Right cardiac atrium (tissue), 5 donors: ENCODE measurements around the gene FBXO31. TPM values are rescaled to one million over a fixed set of nuclear protein-coding genes. Genes with fewer than 3 reads are reported as not detected.
A peak's percentile ranks its signal among the peaks of the same experiment; 100 is the strongest.

Experiments
- ATAC-seq, 2 donors: fragments of 200-7000 bp; cut with Tn5 transposase; one replicate each; pipeline versions ENCODE4 v1.8.0 to v1.9.1; 2020; ENCODE audit warnings: moderate library complexity in 2 of 2, mild to moderate bottlenecking in 1 of 2
- DNase-seq, 3 donors: peaks; one replicate each; pipeline ENCODE4 v3.0.0-alpha.2; 2020
- H3K27ac ChIP-seq: one replicate; pipeline ENCODE4 v1.5.1; 2013; ENCODE audit warnings: mild to moderate bottlenecking, low read length, control low read depth, moderate library complexity
- H3K27me3 ChIP-seq: one replicate; pipeline ENCODE4 v1.6.1; 2013; ENCODE audit not compliant: control insufficient read depth, insufficient read depth
- H3K4me1 ChIP-seq: one replicate; pipeline ENCODE4 v1.6.1; 2013; ENCODE audit warnings: low read length; ENCODE audit not compliant: control insufficient read depth, insufficient read depth
- H3K4me3 ChIP-seq: one replicate; pipeline ENCODE4 v1.5.1; 2013; ENCODE audit warnings: low read length, control low read depth
- H3K9me3 ChIP-seq: one replicate; pipeline ENCODE4 v1.6.1; 2013; ENCODE audit warnings: low read length; ENCODE audit not compliant: control insufficient read depth
- WGBS: extraction: QIAGEN DNeasy Blood & Tissue Kit; methylation state at CpG from one replicate; pipeline ENCODE4 v1.1.7; 2013; 5-methylcytosine and 5-hydroxymethylcytosine counted together
- intact Hi-C, 4 donors: fragments of 100-400 bp; cut with DNase I; formaldehyde crosslinking; loops; one replicate each; pipeline versions ENCODE4 v1.11.0 to v1.14.0; 2022 to 2023
- polyA plus RNA-seq: library from polyadenylated mRNA; stranded (reverse); fragments of 200-250 nt; gene quantifications from one replicate; pipeline ENCODE4 v1.2.3, GENCODE V29; 2013
- total RNA-seq, 4 donors: library from RNA; stranded (reverse); fragmentation: NEBNext Ultra II Directional; extraction: Animal tissue kit (Norgen Biotek cat#: 25700); gene quantifications; one replicate each; pipeline ENCODE4 v1.2.1, GENCODE V29; 2021
- donor health status: healthy with polysubstance abuse.
- donor health status: DM: no; HTN: yes; CAD: no.
- donor health status: DM: no; HTN: no; CAD: no.
- donor health status: DM: no; HTN: yes; CAD: no; lungs with severe emphysema.
- donor health status: DM: yes; HTN: yes; CAD: no.

The FBXO31 gene
- total and polyA plus RNA-seq, 5 donors: 24.3 to 66.1 (median 49.5) TPM

- Histone ChIP-seq H3K4me1 (no peaks in the 10 kb centered on the region), H3K27ac (no peak overlapping the region), H3K27me3 (no peaks in the 10 kb centered on the region), H3K4me3 (no peak overlapping the region), H3K9me3 (no peaks in the 10 kb centered on the region)
- WGBS: 90% methylated on average over 21 of the region's 21 CpGs
- no peak for ATAC-seq
- DNase-seq: peak in 1 of 3 donors; percentile 29
- intact Hi-C loops: loop anchor here in 3 of 4 donors (5.0 to 10.0 kb wide), 2 partner anchors 51 to 58 kb away; partner anchors contain the start of gene FBXO31 (in 2 of the 3)
Observed at GRCh38 chr16:87323727-87324410, 59.7 kb downstream of the FBXO31 start.

DNA sequence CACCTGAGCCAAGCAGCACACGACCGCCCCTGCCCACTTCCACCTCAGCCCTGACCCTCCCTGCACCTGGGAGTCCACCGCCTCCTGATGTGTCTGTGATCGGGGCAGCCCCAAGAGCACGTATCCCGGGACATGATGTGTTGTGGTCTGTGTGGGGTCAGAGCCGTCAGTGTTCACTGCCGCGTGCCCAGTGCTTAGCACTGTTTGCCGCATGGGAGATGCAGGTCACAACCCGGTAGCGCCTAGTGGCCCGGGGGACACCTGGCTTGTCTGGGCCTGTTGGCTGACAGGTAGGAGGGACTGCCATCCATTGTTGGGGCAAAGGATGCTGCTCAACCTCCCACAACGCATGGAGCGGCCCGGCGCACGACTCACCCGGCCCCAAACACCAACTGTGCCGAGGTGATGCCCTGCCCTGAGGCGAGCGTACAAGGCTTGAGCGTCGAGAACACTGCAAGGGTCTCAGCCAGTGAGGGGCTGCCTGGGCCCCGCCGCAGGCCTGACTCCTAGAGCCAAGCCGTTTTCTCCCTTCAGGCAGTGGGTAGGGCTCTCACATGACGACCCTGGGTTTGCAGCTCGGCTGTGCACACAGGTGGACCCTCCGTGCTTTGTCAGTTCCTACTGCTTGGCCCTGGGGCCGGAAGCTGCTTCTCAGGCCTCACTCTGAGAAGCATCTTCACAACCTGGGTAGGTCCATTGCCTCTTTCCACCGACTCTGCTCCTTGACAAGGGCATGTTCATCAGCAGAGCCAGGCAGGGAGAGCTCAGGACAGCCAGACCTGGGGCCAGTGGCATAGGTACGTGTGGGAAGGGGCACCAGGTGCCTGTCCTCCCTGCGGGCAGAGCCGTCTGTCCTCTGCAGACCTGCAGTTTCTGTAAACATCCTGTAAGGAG, 60.5 kb downstream of the FBXO31 start:
- Histone ChIP-seq H3K27ac (no peak overlapping the region), H3K4me1 (peaks cover 4% of the 10 kb centered on the region), H3K4me3 (no peak overlapping the region), H3K27me3 (no peaks in the 10 kb centered on the region), H3K9me3 (no peaks in the 10 kb centered on the region)
- intact Hi-C loops: loop anchor here in 3 of 4 donors (5.0 to 10.0 kb wide), 2 partner anchors 52 to 59 kb away; partner anchors contain the start of gene FBXO31 (in 2 of the 3)
- 89% methylated on average over 35 of the region's 35 CpGs for WGBS
- DNase-seq: peak in 1 of 3 donors; percentile 32
- no peak for ATAC-seq

GRCh38 chr16:87322360-87322759, 61.2 kb downstream of the FBXO31 start:
- Histone ChIP-seq H3K4me3 (no peak overlapping the region), H3K27me3 (no peaks in the 10 kb centered on the region), H3K27ac (no peak overlapping the region), H3K9me3 (no peaks in the 10 kb centered on the region), H3K4me1 (peaks cover 4% of the 10 kb centered on the region)
- no peak for ATAC-seq
- peak in 2 of 3 donors; percentile 17 to 37 for DNase-seq
- intact Hi-C loops: loop anchor here in 3 of 4 donors (5.0 to 10.0 kb wide), 2 partner anchors 52 to 60 kb away; partner anchors contain the start of gene FBXO31 (in 2 of the 3)
- 88% methylated on average over 9 of the region's 9 CpGs for WGBS

- intact Hi-C loops: loop anchor here in 3 of 4 donors (5.0 to 10.0 kb wide), 2 partner anchors 53 to 61 kb away; partner anchors contain the start of gene FBXO31 (in 2 of the 3)
- WGBS: 82% methylated on average over 20 of the region's 20 CpGs
Observed at GRCh38 chr16:87321336-87322107, 62.1 kb downstream of the FBXO31 start.

GRCh38 chr16:87320510-87321227, 62.9 kb downstream of the FBXO31 start:
- DNase-seq: no peak

More at GRCh38 chr16:87321336-87322107, 62.1 kb downstream of the FBXO31 start:
- peak in 1 of 3 donors; percentile 30 for DNase-seq
- ATAC-seq: no peak
- Histone ChIP-seq H3K27ac (no peak overlapping the region), H3K9me3 (no peaks in the 10 kb centered on the region), H3K4me1 (peaks cover 4% of the 10 kb centered on the region), H3K27me3 (no peaks in the 10 kb centered on the region), H3K4me3 (no peak overlapping the region)

GRCh38 chr16:87319997-87320491, 63.5 kb downstream of the FBXO31 start:
- intact Hi-C loops: loop anchor here in 3 of 4 donors (5.0 to 10.0 kb wide), 2 partner anchors 55 to 62 kb away; partner anchors contain the start of gene FBXO31 (in 2 of the 3)
- Histone ChIP-seq H3K4me3 (no peak overlapping the region), H3K4me1 (peaks cover 4% of the 10 kb centered on the region), H3K9me3 (no peaks in the 10 kb centered on the region), H3K27ac (no peak overlapping the region), H3K27me3 (no peaks in the 10 kb centered on the region)
- no peak for ATAC-seq
- DNase-seq: peak in 1 of 3 donors; percentile 20
- 81% methylated on average over 7 of the region's 7 CpGs for WGBS

More at GRCh38 chr16:87320510-87321227, 62.9 kb downstream of the FBXO31 start:
- intact Hi-C loops: loop anchor here in 3 of 4 donors (5.0 to 10.0 kb wide), 2 partner anchors 54 to 62 kb away; partner anchors contain the start of gene FBXO31 (in 2 of the 3)
- Histone ChIP-seq H3K9me3 (no peaks in the 10 kb centered on the region), H3K27ac (no peak overlapping the region), H3K4me3 (no peak overlapping the region), H3K27me3 (no peaks in the 10 kb centered on the region), H3K4me1 (peaks cover 4% of the 10 kb centered on the region)
- ATAC-seq: no peak
- 89% methylated on average over 12 of the region's 12 CpGs for WGBS

DNA sequence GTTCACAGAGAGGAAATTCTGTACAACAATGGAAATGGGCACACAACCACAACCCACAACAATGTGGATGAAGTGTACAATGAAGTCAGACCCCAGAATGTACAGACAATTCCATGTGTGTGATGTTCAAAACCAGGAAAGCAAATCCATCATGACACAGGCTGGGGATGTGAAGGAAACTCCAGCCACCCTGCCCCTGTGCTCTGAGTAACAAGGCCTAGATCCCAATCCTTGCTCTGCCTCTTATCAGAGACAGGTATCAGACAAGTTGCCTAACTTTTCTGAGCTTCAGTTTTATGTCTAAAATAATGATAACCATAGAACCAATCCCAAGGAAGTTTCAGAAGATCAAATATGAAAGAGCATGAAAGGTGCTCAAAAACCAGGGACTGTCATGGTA, 64.6 kb downstream of the FBXO31 start:
- H3K4me3 ChIP-seq: no peak overlapping the region
- no peaks in the 10 kb centered on the region for H3K9me3 ChIP-seq
- H3K27ac ChIP-seq: no peak overlapping the region
- H3K27me3 ChIP-seq: no peaks in the 10 kb centered on the region
- peak in 1 of 3 donors; percentile 2 for DNase-seq
- intact Hi-C loops: no loop called here
- H3K4me1 ChIP-seq: peaks cover 4% of the 10 kb centered on the region
- ATAC-seq: no peak

DNA sequence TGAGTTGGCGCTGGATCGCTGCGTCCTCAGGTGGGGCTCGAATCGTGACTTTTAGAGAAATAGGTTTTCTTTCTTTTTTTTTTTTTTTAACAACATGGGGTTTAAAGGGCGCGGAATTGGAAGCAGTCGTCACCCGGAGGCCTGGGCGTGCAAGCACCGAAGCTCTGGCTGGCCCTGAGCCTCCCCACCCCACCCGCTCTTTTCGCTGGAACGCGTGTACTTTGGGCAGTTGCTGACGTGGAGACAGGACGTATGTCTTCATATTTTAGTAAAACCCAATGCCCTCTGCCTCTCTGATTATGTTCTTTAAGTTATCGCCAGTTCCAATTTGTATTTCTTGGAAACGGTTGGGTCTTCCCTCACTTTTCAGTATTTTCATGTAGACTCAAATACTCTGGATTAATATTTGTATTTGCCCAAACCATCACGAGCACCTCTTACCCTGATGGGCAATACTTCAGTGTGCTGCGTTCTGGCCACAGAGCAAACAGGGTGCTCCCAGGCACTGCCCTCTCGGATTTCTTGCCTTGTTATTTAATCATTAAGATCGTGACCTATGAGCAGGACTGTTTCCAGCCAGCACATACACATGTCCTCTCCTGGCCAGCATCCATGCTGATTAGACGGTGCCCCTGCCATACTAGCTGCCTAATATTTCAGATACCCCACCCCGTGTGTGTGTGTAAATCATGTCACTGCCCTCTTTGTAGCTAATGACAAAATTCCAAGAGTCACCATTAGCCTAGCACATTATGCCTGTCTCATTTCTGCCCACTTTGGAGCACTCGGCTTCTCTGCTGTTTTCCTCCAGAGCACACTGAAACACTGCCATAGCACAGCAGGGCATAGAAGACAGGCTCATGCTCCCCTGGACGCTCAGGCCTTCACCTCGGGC, 65.6 kb downstream of the FBXO31 start:
- WGBS: 6% methylated on average over 28 of the region's 28 CpGs
- peak overlapping the region; percentile 89 for H3K4me3 ChIP-seq
- H3K27me3 ChIP-seq: no peaks in the 10 kb centered on the region
- DNase-seq (peak; percentile 69 to 81 (median 77)), ATAC-seq (peak; percentile 42 to 67)
- no peaks in the 10 kb centered on the region for H3K9me3 ChIP-seq
- H3K4me1 ChIP-seq: peaks cover 4% of the 10 kb centered on the region
- H3K27ac ChIP-seq: peak overlapping the region; percentile 86
- intact Hi-C loops: no loop called here
